Thoracic aorta (tissue), 2 donors: ENCODE measurements around the gene DEF6. TPM values are rescaled to one million over a fixed set of nuclear protein-coding genes. Genes with fewer than 3 reads are reported as not detected.

Source experiments
- ATAC-seq: fragments of 150-250 bp; one replicate; pipeline ENCODE4 v1.8.0; 2017; ENCODE audit warnings: low read depth; ENCODE audit not compliant: insufficient number of reproducible peaks, low FRiP score
- DNase-seq: peaks from one replicate; pipeline ENCODE4 v3.0.0-alpha.2; 2020; ENCODE audit warnings: low spot score
- H3K27ac ChIP-seq, 2 donors: fragments of 200-600 bp; sonication (generic); 1 replicate in 1 of 2; 2 replicates in 1 of 2; pipeline ENCODE4 v1.5.1; 2016; ENCODE audit warnings: mild to moderate bottlenecking in 2 of 2, moderate library complexity in 2 of 2
- H3K27me3 ChIP-seq: fragments of 200-600 bp; sonication (generic); replicated peaks from 2 replicates; pipeline ENCODE4 v1.6.0; 2016; ENCODE audit warnings: mild to moderate bottlenecking; ENCODE audit not compliant: insufficient read depth
- H3K36me3 ChIP-seq: fragments of 200-600 bp; sonication (generic); one replicate; pipeline ENCODE4 v1.5.1; 2016
- H3K4me1 ChIP-seq, 2 donors: fragments of 200-600 bp; sonication (generic); 1 replicate in 1 of 2; 2 replicates in 1 of 2; pipeline versions ENCODE4 v1.5.1 to v1.6.0; 2016; ENCODE audit warnings: low read depth in 2 of 2, mild to moderate bottlenecking in 1 of 2; ENCODE audit not compliant: control insufficient read depth in 1 of 2
- H3K4me3 ChIP-seq: fragments of 200-600 bp; sonication (generic); 2 replicates; pipeline ENCODE4 v1.5.1; 2016; ENCODE audit warnings: mild to moderate bottlenecking
- H3K9me3 ChIP-seq: fragments of 200-600 bp; sonication (generic); 2 replicates; pipeline ENCODE4 v1.5.1; 2016
- CTCF ChIP-seq: fragments of 200-600 bp; sonication (generic); IDR thresholded peaks from one replicate; pipeline ENCODE4 v1.5.1; 2019; ENCODE audit warnings: antibody characterized with exemption
- total RNA-seq, 2 donors: library from RNA; depleted of rRNA; stranded (reverse); fragments of >200 nt; gene quantifications; one replicate each; pipeline versions ENCODE4 v1.1.0 to v1.2.3, GENCODE V29; 2016

The DEF6 gene, protein sequence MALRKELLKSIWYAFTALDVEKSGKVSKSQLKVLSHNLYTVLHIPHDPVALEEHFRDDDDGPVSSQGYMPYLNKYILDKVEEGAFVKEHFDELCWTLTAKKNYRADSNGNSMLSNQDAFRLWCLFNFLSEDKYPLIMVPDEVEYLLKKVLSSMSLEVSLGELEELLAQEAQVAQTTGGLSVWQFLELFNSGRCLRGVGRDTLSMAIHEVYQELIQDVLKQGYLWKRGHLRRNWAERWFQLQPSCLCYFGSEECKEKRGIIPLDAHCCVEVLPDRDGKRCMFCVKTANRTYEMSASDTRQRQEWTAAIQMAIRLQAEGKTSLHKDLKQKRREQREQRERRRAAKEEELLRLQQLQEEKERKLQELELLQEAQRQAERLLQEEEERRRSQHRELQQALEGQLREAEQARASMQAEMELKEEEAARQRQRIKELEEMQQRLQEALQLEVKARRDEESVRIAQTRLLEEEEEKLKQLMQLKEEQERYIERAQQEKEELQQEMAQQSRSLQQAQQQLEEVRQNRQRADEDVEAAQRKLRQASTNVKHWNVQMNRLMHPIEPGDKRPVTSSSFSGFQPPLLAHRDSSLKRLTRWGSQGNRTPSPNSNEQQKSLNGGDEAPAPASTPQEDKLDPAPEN
- total RNA-seq, result 1 to 10 TPM; 7.6 to 9.1 TPM

DNA sequence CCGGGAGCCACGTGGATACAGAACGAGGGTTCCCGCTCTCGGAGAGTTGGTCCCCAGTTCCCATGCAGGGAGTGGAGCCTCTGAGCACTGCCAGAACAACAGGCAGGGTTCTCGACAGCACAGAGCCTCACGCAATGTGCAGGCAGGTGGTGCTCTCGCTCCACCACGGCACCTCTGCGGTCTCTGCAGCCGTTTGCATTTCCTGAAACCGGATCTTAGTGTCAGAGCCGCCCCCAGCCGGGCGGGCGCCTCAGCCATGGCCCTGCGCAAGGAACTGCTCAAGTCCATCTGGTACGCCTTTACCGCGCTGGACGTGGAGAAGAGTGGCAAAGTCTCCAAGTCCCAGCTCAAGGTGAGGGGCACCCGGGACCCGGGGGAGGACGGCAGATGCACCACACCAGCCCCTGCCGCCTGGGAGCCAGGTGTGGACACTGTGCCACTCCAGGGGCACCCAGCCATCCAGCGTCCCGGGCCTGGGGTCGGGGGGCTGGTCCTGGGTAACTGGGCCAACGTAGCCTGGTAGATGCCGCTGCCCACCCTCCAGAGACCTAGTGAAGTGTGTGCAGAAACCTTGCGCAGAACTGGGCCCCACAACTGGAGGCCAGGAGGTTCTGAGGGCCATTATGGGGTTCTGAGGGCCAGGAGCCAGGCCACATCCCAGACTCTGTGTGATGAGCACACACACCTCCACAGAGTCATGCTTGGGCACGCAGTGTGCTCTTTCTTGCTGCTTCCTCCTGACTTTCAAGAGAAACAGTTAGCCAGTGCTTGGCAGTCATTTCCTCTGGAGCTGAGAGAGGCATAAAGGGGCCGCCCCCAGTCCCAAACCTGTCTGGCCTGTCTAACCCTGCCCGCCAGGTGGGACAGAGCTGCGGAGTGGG lies at the start of gene DEF6:
DEF6 (plus strand) TSS at position 218 of the 881 bp plus-strand sequence; CDS start at position 257, 39 bp downstream.
- peak; percentile 52 for TF ChIP-seq CTCF
- Histone ChIP-seq H3K27me3 (no peaks in the 10 kb centered on the region), H3K9me3 (no peaks in the 10 kb centered on the region), H3K4me1 (peaks cover 0 to 14% of the 10 kb centered on the region in 2 donors), H3K4me3 (peak within 1 kb of the TSS; percentile 69), H3K27ac (peak within 1 kb of the TSS; percentile 10 to 42), H3K36me3 (peaks cover 16% of the 10 kb centered on the region)
- ATAC-seq (peak; percentile 39), DNase-seq (peak; percentile 38)

DNA sequence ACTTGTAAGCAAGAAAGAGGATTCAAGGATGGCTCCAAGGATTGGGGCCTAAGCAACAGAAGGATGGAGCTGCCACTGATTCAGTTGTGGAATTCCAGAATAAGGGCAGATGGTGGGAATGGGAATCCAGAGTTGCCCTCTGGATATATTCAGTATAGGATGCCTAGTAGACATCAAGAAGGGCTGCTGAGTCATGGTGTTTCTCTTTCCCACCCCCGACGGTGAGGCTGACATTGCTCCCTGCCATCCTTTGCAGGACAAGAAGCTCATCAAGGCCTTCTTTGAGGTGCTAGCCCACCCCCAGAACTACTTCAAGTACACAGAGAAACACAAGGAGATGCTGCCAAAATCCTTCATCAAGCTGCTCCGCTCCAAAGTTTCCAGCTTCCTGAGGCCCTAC lies 49.3 kb upstream of the DEF6 start:
- no peak for TF ChIP-seq CTCF
- H3K4me1 ChIP-seq, result peaks cover 5 to 25% of the 10 kb centered on the region in 2 donors
- H3K27ac ChIP-seq, result peak overlapping the region; percentile 59 to 63
- ATAC-seq (no peak), DNase-seq (no peak)
- H3K36me3 ChIP-seq, result peaks cover 29% of the 10 kb centered on the region
- no peak overlapping the region for H3K4me3 ChIP-seq
- no peaks in the 10 kb centered on the region for H3K9me3 ChIP-seq
- no peaks in the 10 kb centered on the region for H3K27me3 ChIP-seq

DNA sequence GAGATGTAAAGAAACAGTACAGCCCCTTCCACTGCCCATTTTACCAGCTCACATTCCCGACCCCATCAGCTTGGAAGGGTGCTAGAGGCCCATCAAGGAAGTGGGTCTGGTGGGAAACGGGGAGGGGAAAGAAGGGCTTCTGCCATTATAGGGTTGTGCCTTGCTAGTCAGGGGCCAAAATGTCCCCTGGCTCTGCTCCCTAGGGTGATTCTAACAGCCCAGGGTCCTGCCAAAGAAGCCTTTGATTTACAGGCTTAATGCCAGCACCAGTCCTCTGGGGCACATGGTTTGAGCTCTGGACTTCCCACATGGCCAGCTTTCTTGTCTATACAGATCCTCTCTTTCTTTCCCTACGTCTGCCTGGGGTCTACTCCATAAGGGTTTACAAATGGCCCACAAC lies 48.7 kb upstream of the DEF6 start:
- H3K4me1 ChIP-seq, result peaks cover 5 to 25% of the 10 kb centered on the region in 2 donors
- no peak overlapping the region for H3K4me3 ChIP-seq
- peaks cover 22% of the 10 kb centered on the region for H3K36me3 ChIP-seq
- peak overlapping the region; percentile 59 to 63 for H3K27ac ChIP-seq
- no peak for DNase-seq
- no peaks in the 10 kb centered on the region for H3K27me3 ChIP-seq
- no peaks in the 10 kb centered on the region for H3K9me3 ChIP-seq
- no peak for ATAC-seq
- TF ChIP-seq CTCF, result no peak

- no peaks in the 10 kb centered on the region for H3K27me3 ChIP-seq
- peaks cover 5 to 25% of the 10 kb centered on the region in 2 donors for H3K4me1 ChIP-seq
- H3K27ac ChIP-seq, result peak overlapping the region in 1 of 2 donors; percentile 16
These were observed 45.7 kb upstream of the DEF6 start for GRCh38 chr6:35251949-35252348.

More at GRCh38 chr6:35251949-35252348, 45.7 kb upstream of the DEF6 start:
- no peak for ATAC-seq
- Histone ChIP-seq H3K36me3 (peaks cover 4% of the 10 kb centered on the region), H3K4me3 (no peak overlapping the region), H3K9me3 (no peaks in the 10 kb centered on the region)
- no peak for DNase-seq
- no peak for TF ChIP-seq CTCF
